GM21528 (cell line): ENCODE measurements around the gene DHX57.
A peak's percentile ranks its signal among the peaks of the same experiment; 100 is the strongest.
"Not testable (repeated sequence)": the region's sequence is repeated elsewhere in the genome, so short reads cannot be mapped to it uniquely, and the experiment has no call there.

ENCODE experiments used
- ATAC-seq: cut with Tn5 transposase; IDR thresholded peaks from one replicate; pipeline ENCODE4 v1.9.1; 2021; ENCODE audit warnings: mild to moderate bottlenecking, moderate library complexity; ENCODE audit not compliant: unreplicated experiment, low FRiP score

Gene DHX57

DNA sequence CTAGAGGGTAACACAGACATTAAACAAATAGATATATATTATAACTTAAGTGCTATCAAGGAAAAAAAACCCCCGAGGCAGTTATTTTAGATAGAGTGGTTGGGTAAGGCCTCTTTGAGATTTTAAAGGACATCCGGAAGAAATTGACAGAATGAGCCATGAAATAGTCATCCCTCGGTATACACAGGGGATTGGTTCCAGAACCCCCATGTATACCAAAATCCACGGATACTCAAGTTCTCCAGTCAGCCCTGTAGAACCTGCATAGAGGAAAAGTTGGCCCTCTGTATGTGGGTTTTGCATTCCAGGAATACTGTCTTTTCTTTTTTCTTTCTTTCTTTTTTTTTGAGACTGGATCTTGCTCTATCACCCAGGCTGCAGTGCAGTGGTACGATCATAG, 2.0 kb downstream of the DHX57 start:
- no peak for ATAC-seq

- no peak for ATAC-seq
Measured at GRCh38 chr2:38871432-38871831, 4.3 kb downstream of the DHX57 start.

DNA sequence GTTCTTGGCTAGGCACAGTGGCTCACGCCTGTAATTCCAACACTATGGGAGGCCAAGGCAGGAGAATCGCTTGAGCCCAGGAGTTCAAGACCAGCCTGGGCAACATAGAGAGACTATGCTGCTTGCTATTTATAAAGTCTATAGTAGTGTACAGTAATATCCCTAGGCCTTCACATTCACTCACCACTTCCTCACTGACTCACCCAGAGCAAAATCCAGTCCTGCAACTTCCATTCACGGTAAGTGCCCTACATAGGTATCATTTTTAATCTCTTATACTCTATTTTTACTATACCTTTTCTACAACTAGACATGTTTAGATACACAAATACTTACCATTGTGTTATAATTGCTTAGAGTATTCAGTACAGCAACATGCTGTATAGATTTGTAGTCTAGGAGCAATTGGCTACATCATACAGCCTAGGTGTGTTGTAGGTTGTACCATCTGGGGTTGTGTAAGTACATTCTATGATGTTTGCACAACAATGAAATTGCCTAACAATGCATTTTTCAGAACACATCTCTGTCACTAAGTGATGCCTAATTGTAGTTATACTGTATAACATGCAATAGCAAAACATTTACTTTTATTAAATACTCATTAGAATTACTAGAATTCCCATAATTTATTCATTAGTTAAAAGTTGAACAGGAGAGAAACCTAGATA, 8.8 kb downstream of the DHX57 start:
- ATAC-seq, result no peak

GRCh38 chr2:38863061-38863695, 12.6 kb downstream of the DHX57 start:
- ATAC-seq, result no peak

- ATAC-seq, result no peak
Measured at GRCh38 chr2:38862476-38862875, 13.3 kb downstream of the DHX57 start.

DNA sequence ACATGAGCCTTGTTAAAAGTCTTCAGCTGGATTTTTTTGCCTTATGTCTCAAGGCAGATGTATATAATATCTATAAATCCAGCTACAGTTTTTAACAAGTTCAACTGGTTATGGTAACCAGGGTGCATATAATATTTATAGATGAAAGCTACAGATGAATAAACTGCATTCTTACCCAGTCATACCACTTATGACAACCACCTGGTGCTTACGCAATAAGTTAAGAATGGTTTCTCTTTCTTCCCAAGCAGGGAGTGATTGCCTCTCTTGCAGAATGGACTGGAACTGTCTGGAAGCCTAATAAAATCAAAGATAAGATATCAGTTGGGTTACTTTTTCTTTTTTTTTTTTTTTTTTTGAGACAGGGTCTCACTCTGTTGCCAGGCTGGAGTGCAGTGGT, 19.6 kb downstream of the DHX57 start:
- no peak for ATAC-seq

DNA sequence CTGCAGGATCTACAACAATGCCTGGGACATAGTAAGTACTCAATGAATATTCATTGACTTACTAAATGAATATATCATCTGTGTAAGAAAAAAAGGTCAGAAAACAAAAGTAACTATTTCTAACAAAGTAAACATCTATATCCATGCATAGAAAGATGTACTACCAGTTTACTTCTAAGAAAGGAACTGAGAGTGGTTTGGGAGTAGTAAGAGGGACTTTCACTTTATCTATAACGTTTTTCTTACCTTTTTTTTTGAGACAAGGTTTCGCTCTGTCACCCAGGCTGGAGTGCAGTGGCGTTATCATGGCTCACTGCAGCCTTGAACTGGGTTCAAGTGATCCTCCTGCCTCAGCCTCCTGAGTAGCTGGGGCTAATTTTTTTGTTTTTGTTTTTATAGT, 25.7 kb downstream of the DHX57 start:
- ATAC-seq, result peak; percentile 90

DNA sequence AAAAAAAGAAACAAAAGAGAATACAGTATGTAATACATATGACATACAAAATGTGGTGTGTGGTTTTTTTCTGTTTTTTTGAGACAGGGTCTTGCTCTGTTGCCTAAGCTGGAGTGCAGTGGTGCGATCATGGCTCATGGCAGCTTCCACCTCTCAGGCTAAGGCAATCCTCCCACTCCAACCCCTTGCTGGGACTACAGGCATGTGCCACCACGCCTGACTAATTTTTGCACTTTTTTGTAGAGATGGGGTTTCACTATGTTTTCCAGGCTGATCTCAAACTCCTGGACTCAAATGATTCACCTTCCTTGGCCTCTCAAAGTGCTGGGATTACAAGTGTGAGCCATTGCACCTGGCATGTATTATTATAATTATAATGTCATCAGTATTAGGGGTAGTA, 38.9 kb downstream of the DHX57 start:
- ATAC-seq, result no peak

GRCh38 chr2:38835990-38836389, 39.7 kb downstream of the DHX57 start:
- ATAC-seq, result peak; percentile 93

DNA sequence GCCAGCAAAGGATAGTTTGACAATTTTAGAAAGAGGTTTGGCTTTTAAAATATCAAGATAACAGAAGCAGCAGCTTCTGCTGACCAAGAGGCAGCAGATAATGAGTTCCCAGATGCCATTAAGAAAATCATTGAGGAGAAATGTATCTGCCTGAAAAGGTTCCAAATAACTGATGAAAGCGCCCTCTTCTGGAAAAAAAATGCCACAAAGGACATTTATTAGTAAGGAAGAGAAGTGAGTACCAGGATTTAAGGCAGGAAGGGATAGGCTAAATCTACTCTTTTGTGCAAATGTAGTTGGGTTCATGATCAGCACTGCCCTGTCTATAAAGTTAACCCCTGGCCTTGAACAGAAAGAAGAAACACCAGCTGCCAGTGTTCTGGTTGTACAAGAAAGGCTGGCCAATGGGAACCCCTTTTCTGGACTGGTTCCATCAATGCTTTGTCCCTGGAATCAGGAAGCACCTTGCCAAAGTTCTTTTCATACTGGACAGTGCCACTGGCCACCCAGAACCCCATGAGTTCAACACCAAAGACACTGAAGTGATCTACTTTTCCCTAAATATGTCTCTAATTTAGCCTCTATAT, 40.6 kb downstream of the DHX57 start:
- ATAC-seq, result no peak

GRCh38 chr2:38830526-38831159, 45.1 kb downstream of the DHX57 start:
- ATAC-seq, result no peak

DNA sequence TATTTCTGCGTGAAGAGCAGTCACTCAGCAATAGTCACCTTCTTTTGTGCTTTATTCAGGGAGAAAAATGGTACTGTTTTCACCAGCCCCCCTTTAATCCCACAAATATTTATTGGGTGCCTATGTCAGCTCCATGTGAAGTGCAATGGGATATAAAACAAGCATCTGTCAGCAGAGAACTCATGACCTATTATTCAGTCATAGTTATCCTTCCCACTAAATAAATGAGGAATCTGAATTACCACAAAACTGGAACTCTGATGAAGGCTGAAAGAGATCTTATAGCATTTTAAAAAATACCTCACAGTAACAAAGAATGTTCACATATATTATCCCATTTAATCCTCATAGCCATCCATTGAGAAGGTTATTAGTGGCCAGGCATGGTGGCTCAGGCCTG, 45.8 kb downstream of the DHX57 start:
- ATAC-seq, result no peak

DNA sequence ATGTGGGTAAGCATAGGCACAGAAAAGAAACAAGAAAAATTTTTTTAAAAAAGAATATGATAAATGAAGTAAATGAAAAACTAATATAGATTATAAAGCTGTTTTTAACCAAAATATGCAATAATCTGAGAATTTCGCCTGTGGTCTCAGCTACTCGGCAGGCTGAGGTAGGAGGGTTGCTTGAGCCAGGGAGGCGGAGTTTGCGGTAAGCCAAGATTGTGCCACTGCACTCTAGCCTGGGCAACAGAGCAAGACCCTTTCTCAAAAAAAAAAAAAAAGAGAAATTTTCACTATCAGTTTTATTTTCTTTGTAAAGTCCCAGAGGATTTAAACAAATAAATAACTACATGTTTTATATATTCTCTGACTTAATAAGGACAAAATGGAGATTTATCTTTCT, 47.3 kb downstream of the DHX57 start:
- no peak for ATAC-seq

GRCh38 chr2:38827539-38828145, 48.1 kb downstream of the DHX57 start:
- ATAC-seq, result not testable (repeated sequence)

- no peak for ATAC-seq
Measured at GRCh38 chr2:38825956-38826355, 49.8 kb downstream of the DHX57 start.

GRCh38 chr2:38824906-38825305, 50.8 kb downstream of the DHX57 start:
- no peak for ATAC-seq

GRCh38 chr2:38823386-38823785, 52.3 kb downstream of the DHX57 start:
- ATAC-seq, result no peak

DNA sequence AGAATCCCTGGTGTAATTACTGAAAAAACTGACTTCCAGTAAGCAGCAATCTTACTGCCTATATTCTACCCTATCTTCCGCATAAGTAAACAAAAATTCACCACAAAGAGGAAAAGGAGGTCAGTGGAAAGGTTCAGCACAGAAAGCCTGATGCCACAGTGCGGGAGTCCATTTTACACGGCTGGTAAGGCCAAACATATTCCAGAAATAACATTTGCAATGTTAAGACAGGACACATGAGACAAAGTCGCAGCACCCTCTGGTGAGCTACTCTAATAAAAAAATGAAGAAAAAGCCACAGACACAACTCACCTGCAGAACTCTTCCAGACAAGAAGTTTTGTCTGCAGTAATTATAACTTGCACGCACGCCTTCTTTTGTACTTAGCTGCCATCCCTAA, 57.2 kb downstream of the DHX57 start:
- no peak for ATAC-seq

GRCh38 chr2:38815936-38816335, 59.8 kb downstream of the DHX57 start:
- ATAC-seq, result no peak

GRCh38 chr2:38810488-38810887, 65.2 kb downstream of the DHX57 start:
- no peak for ATAC-seq

GRCh38 chr2:38808677-38809076, 67.1 kb downstream of the DHX57 start:
- no peak for ATAC-seq
